Activated naive CD8-positive, alpha-beta T cell treated with anti-CD3 and anti-CD28 coated beads, Interleukin-2, amount 50 U/mL, for 16 hours (primary cell): Measurements from ENCODE around the gene ZXDC.

Experiments
- DNase-seq: peaks from one replicate; pipeline ENCODE4 v3.0.0-alpha.2; 2020; ENCODE audit warnings: low read depth, low spot score

ZXDC gene

DNA sequence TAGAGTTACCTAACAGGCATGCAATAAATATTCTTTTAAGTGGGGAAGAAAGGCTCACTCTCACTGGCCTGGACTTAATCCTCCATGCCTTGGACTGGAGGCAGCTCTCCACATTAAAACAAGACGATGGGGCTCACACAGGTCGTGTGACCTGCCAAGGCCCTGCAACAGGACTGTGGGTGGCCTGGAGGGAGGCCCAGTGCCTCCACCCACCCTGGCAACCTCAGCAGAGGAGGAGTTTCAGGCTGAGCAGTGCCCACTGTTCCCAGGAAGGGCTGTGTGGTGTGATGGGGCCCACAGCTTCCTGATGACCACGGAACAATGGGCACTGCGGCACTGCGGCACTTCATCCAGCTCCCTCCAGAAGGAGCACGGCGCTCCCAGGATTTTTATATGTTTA is 36.3 kb upstream of the ZXDC start:
- no peak for DNase-seq

DNA sequence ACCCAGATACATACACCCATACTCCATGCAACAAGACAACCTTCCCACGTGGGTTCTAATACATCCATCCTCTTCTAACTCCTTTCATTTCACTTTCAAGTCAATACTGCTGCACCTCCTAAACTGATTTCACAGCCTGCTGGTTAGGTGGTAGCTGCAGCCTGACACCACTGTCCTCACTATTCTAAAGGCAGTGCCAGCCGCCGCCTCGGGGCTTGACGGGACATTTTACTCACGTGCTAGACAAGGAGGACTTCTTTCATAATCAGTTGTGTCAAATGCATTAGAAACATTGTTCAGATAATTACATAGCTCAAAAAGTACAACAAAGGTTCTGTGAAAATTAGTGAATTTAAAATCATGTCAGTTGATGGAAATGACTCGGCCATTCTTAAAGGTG is 35.6 kb upstream of the ZXDC start:
- no peak for DNase-seq

DNA sequence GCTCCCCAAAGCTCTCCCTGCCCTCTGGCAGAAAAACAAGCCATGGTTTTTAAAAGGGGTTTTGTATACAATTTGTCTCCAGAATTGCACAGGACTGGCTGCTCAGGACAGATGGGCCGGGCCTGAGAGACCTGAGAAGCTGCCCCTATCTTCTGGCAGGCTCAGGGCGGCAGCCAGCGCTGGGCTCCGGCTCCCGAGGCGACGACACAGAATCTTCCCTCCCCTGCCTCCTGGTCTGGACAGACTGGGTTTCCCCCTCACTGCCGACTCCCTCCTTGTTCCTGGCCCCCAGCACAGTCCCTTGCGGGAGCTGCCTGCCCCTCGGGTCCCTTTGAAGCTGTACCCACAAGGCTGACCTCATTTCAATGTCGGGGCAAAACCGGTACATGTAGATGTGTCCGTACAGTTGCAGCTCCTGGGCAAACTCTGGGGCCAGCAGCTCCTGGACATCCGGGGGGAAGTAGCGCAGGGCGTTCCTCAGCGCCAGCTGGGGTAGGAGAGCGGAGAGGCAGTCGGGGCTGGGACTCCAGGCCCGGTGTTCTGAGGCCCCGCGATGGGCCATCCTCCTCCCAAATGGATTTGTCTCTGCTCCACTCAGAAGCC is 34.7 kb upstream of the ZXDC start:
- no peak for DNase-seq

DNA sequence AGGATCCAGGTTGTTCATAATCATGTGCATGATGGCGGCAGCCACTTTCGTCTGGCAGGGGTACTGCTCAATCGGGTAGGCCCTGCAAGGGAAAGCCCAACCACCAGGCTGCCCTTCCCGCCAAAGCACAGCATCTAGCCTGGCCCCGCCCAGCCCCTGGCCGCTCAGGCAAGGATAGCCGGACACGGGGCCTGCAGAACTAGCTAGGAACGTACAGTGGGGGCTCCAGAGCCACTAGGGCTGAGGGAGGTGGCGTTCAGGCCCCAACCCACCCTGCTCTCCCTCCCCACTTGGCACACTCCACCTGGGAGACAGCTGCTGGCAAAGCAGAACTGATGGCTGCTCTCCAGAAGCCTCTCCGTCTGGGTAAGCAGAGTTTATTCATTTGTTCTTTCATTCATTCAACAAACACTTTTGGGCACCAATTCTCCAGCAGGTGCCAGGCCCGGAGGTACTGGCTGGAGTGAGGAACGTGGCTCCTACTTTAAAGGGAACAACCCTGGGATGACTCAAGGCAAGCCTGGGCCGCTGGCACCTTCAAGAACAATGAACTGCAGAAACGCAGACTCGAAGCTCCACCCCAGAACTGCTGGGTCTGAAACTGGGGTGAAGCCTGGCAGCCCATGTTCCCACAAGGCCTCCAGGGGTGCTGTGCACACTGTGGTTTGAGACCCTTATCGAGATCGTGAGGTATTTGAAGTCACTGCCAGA is 34.1 kb upstream of the ZXDC start:
- no peak for DNase-seq

DNA sequence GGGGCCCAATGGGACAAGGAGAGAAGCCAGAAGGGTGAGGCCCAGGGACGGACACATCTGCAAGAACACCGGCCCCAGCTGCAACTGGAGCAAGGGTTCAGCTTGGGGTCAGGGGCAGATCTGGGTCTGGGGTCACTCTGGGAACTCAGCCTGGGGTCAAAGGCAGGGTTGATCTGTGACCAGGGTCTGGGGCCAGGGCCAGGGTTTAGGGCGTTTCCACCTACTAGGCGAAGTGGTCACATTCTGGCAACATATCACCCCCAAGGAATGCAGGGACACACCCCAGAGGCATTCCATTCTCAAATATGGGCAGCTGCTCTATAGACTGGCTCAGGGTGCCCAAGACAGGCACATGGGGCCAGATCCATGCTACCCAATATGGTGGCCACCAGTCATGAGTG is 32.9 kb upstream of the ZXDC start:
- no peak for DNase-seq

DNA sequence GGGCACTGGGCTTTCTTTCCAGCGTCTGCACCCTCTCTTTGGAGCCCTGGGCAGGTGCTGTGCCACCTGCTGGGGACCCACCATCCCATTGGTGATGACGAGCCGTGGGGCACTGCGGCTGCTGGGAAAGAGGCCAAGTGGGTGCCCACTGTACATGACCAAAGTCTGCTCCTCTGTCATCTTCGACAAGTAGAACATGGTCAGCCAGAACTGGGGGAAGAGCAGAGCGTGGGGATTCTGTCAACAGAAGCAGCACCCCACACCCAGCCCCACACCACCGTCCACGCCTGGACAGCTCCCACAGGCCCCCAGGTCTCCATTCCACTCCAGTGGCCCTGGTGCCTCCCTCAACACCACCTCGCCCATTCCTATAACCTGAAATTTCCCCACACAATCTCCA is 32.2 kb upstream of the ZXDC start:
- no peak for DNase-seq

DNA sequence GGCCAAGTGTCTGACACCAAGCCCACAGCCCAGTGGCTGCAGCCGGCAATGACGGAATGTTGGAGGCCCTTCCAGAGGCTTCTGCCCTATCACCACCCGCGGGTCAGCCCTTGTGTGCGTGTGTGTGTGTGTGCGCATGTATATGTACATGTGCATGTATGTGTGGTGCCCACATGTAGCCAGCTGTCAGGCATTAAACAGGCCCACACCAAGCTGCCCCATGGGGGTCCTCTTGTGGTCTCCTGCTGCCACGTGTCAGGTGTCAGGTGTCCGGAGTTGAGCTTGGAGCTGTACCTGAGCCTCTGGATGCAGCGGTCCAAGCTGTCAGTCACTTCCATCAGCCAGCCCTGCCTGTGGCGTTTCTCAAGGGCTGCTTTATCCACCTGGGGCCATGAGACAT is 28.0 kb upstream of the ZXDC start:
- no peak for DNase-seq

DNA sequence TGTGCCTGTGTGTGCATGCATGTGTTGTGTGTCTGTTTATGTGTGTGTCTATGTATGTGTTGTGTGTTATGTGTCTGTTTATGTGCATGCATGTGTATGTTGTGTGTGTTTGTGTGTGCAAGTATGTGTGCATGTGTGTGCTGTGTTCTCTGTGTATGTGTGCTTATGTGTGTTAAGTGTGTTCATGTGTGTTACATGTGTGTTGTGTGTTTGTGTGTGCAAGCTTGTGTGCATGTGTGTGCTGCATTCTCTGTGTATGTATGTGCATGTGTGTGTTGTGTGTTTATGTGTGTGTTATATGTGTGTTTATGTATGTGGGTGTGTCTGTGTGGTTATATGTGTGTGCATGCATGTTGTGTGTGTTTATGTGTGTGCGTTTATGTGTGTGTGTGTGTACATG is 27.0 kb upstream of the ZXDC start:
- DNase-seq = no peak

DNA sequence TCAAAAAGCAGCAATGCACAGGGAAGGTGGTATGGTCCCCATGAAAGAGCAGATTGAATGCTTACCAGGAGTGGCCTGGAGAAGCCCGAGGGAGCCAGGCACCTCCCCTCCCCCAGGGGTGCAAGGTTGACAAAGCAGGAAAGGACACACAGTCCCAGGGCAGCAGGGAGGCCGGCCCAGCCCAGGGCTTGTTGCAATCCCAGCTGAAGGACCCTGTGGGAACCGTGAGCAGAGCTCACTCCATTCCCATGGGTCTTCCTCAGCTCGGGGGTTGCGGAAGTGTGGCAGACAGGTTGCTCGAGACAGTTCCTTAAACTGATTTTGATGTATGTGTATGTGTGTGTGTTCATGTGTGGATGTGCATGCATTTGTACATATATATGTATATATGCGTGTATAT is 26.0 kb upstream of the ZXDC start:
- no peak for DNase-seq

DNA sequence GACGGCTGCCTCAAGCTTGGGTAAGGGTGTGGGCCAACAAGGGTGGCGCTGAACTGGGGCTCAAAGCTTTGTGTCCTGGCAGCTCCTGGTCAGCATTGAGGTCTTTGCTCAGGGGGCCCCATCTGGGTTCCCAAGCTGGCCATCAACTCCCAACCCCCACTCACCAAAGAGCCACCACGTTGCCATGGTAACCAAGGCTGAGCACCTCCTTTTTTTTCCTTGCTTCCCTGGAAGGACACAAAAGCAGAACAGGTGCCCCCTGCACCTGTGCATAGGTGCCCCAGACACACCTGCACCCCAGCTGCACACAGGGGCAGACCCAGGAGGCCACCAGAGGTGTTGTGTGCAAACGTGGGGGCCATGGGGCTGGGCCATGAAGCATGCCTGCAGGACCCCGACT is 25.4 kb upstream of the ZXDC start:
- no peak for DNase-seq

DNA sequence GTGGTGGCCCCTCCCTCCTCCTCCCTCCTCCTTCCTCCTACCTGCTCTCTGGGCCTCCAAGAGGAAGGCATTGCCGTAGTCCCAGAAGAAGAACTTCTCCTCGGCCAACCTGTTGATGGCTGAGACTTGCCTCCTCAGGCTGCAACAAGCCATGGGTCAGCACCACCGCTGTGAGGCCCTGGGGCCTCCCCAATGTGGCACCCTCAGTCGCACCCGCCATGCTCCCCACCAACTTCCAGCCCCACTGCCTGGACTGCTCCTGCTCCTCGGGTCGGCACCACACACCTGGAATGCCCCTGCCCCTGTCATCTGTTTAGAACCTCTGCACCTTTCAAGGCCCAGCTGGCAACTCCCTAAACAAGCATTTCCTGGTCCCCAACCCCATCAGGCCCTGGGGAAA is 24.3 kb upstream of the ZXDC start:
- no peak for DNase-seq

DNA sequence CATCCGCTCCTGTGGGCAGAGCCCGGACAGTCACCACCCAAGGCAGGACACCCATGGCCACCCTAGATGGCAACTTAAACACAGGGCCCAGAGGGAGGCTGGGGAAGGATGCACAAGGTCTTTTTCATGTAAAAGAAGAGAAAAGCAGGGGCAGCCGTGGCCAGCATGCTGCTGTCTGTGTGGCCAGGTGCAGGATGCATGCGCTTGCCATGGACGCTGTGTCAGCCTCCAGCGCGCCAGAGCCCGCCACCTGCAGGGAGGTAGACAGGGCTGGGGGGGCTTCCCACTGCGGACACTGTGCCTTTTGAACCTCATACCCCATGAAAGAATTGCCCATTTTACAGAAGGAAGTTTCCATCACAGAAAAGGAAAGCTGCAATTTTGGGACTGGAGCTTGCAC is 23.7 kb upstream of the ZXDC start:
- DNase-seq = no peak

DNA sequence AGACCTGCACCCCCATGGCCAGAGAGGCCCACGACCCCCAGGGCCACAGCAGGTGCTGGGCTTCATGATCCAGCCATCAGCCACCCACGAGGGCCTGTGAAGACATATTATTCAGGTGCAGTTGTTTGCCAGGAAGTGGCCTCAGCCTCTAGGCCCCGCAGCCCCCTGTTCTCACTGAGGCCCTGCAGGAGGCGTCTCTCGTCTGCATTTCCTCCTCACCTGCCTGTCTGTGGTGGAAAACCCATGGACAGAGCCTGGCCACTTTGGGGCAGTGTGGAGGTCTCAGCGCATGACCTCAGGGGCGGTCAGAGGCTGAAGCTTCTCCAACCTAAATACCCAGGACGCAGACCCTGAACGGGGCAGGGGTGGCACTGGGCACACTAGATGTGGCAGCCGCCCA is 23.2 kb upstream of the ZXDC start:
- no peak for DNase-seq

DNA sequence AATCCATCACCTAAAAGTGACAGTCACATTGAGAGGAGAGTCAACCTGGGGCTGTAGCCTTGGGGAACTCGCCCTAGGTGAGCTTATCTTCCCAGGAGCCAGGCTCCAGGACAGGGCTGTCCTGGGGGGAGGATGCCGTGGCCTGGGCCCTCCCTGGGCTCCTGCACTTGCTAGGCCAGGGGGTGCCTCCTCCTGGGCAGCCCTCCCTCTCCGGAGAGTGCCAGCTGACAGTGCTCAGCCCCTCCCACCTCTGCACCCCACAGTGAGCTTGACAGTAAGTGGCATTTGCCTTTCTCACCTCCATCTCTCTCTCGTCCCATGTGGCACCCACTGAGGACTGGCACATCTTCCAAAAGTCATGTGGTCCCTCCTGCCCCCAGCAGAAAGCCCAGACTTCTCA is 22.8 kb upstream of the ZXDC start:
- DNase-seq = no peak

DNA sequence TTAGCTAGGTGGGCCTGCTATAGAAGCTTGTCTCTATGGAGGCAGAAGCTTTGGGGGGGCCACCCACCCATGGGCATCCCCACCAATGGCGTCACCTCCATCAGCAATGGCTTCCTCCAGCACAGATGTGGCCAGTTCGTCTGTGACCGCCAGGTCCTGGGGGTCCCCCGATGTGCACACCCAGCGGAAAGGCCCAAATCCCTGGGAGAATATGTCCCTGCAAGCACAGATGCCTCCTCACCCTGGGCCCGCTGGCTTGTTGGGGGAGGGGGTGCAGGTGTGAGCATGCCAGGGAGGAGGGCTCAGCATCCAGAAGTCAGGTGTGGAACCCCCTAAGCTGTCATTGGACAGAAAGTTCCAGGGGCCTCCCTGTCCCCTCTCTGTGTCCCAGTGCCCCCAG is 22.3 kb upstream of the ZXDC start:
- DNase-seq = no peak

DNA sequence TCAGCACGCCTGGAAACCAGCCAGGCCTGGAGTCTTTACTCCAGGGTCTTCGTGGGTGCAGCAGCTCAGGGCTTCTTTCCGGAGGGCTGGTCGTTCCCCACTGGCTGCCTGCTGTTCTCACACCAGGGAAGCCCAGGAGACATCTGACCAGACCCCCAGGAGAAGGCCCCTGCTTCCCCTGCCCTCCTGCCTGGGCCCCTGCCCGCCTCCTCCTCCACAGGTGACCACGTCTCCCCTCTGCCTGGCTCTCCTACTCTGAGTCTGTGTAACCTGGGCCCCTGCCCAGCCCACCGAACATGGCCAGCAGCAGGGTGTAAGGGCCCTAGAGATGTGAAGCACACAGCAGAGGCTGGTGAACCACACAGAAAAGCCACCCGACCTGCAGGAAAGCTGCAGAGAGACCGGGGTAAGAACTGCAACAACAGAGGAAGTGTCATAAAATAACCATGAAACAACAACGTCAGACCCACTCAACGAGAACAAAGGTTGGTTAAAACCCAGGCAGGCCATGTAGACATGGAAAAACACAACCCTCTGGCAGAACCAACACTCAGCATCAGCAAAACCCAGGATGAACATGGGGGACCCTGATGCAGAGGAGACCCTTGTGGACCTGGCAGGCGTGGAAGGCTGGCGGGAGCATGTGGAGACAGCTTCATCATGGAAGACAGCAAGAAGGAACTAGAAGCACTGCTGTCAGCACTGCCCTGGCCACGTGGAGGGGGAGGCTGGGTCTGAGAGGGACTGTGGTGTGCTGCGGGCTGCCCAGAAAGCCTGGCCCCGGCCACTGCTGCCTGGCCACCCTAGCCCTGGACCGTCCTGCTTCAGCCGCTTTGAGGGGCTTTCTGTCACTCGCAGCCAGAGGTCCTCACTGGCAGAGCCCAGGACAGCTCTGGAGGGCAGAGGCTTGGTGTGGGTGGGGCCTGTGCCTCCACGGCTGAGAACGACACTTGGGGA is 21.5 kb upstream of the ZXDC start:
- no peak for DNase-seq

DNA sequence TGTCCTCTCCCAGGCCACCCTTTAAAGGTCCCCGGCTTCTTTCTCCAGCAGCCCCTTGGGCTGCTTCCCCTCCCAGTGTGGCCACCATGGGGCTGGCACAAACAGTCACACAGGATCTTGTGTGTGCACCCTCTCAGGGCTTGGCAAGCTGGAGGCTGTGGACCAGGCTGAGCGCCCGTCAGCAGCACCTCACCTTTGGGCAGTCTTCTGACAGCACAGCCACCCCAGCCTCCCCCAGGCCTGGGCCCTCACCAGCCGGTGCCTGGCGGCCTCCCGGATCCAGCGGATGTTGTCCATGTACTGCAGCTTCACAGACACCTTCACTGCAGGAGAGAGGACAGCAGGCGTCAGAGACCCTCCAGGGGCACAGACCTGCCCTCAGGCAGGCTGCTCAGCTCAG is 20.1 kb upstream of the ZXDC start:
- no peak for DNase-seq

DNA sequence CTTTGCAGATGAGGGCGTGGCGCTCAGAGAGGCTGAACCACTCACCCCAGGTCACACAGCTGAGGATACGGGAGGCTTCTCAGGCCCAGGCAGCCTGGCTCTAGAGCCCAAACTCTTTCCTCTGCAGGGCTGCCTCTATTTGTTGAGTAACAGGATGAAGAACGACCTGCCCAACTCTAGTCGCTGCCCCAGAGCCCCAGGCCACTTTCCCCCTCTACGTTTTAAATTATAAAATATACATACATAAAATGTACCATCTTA is 19.2 kb upstream of the ZXDC start:
- no peak for DNase-seq

DNA sequence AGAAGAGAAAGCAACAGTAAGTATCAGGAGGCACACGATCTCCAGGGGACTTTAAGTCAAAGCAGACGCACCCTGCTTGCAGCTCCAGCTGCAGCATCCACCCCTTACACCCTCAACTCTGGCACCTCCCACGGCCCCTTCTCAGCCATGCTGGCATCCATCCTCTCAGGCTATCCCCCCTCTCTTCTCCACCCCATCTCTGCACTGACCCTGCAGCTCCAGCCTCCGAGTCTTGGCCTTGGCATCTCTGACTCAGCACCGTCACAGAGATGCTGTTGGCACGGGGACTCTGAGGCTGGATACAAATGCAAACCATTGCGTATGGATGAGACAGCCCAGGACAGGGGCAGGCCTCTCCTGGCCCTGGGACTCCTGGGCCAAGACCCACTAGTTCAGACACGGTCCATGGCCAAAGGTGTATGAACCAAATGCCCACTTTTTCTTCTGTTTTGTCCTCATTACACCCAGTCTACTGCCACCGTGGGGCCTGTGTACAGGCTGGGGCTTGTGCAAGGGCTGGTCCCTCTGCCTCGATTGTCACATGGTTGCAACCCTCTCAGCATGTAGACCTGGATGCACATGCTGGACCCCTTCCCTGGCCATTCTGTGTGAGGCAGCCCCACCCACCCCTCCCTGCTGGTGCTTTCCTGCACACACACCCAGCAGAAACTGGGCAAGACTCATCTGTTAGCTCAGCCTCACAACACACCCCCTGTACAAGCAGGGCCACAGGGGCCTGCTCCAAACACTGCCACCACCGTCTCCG is 18.7 kb upstream of the ZXDC start:
- DNase-seq = no peak

DNA sequence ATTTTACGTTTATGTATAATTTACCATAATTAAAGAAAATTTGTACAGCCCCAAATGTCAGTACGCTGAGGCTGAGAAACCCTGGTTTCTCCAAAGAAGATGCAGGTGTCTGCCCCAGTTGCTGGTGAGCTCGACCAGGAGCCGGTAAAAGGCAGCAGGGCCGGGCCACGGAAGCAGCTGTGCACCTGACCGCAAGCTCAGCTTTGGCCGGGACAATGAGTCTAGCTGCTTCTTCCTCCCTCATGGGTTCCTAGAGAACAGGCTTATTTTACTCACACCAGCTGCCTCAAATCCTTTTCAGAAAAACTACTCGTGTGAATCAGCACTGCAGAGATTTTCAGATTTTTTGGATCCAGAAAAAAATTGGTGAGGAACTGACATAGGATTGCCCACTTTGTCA is 18.0 kb upstream of the ZXDC start:
- no peak for DNase-seq

DNA sequence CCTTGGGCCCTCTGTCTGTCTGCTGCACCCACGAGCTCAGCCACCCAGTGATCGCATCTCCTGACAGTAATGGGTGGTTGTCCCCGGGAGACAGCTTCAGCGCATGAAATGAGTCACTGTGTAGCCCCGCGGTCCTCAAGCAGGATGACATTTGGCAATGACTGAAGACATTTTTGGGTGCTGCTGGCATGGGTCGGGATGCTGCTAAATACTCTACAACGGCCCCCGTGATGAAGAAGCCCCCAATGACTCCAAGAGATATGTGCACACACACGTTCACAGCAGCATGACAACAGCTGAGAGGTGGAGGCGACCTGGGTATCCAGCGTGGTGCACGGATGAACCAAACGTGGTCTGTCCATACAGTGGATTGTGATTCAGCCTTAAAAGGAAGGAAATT is 17.4 kb upstream of the ZXDC start:
- no peak for DNase-seq
